Cortex of kidney (tissue), 1 donor: ENCODE results near the gene GLIS1.

Experiments used
- DNase-seq: peaks from one replicate; lab custom pipeline; 2025; lab: John Stamatoyannopoulos, UW

The GLIS1 gene

DNA sequence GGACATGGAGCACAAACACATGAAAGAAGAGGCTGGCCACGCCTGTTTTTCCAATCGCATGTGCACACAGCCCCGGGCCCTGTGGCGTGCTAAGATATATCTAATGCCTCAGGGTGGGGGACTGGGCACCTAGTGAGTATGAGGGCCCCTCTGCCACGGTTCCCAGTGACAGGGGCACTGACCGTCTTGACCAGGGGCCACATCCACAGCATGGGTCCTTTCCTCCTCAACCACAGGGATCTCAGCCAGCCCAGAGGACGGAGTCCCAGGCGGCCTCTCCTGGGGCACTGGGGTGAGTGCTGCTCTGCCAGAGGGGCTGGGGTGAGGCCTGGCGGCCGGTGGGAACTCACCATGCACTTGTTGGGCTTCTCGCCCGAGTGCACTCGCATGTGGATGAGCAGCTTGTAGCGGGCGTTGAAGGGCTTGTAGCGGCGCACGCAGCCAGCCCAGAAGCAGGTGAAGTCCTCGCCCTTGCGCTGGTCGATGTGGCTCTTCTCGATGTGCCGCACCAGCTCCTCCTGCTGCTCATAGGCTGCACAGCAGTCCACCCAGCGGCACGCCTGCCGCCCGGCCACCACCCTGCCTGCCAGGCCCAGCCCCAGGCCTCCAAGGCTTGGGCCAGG lies 145.1 kb downstream of the GLIS1 start:
- DNase-seq: no peak

- no peak for DNase-seq
Measured at GRCh38 chr1:53592985-53593757, 145.8 kb downstream of the GLIS1 start.

DNA sequence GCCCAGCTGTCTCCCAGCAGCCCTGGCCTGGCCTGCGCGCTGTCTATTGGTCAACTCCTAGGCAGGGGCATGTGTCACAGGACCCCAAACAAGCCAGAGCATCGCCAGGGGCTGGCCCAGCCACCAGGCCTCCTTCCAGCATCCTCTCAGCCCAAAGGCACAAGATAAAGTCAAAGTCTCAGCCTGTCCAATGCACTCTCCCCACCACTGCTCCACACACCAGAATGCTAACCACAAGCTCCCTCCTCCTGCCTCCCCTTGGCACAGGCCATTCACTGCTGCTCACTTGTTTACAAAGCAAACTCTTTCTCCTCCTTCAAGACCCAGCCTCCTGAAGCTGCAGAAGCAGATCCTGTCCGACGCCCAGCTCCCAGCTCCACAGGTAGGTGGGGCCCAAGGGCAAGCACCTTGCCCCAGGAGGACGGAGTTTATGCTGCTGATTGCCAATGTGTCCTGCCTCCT lies 146.4 kb downstream of the GLIS1 start:
- no peak for DNase-seq

GRCh38 chr1:53591924-53592323 lies 147.0 kb downstream of the GLIS1 start:
- no peak for DNase-seq

DNA sequence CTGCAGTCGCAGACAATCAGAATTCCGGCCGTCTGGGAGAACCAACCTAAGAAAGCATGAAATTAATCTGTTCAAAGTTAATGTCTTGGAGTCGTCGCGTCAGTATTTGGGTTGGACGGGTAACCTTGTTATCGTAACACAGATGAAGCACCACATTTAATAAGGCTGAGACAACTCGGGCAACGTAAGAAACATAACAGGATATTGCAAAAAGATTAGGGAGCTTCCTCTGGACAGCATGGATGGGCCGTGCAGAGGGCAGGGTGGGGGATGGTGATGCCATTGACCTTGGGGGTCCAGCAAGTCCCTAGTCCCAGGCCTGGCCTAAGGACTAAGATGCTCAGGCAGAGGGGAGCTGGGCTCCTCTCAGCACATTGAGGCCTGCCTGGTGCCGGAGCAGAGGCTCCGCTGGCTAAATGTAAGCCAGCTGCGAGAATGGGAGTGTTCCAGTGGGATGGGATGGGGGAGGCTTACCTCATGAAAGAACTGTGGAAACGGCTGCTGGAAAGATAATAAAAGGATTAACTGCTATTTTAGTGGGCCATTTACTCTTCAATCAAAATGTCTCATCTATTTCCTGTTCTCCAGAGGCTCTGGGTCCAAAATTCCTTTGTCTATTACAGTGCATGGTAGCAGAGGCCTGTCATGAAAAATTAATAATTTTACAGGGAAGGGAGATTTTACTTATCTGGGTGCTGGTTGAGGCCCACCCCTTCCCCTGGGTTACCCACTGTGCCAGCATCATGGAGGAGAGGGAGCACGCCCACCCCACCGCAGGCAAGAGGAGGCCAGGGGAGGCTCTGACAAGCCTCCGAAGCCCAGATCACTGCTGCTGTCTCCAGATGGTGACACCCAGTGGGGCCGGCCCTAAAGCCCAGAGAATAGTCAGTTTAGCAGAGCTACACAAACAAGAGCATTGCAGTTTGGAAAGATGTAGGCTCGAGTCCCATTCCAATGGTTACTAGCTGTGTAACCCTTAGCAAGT lies 148.1 kb downstream of the GLIS1 start:
- no peak for DNase-seq

GRCh38 chr1:53590104-53590503 lies 148.9 kb downstream of the GLIS1 start:
- DNase-seq: no peak

GRCh38 chr1:53589043-53589887 lies 149.7 kb downstream of the GLIS1 start:
- DNase-seq: no peak

DNA sequence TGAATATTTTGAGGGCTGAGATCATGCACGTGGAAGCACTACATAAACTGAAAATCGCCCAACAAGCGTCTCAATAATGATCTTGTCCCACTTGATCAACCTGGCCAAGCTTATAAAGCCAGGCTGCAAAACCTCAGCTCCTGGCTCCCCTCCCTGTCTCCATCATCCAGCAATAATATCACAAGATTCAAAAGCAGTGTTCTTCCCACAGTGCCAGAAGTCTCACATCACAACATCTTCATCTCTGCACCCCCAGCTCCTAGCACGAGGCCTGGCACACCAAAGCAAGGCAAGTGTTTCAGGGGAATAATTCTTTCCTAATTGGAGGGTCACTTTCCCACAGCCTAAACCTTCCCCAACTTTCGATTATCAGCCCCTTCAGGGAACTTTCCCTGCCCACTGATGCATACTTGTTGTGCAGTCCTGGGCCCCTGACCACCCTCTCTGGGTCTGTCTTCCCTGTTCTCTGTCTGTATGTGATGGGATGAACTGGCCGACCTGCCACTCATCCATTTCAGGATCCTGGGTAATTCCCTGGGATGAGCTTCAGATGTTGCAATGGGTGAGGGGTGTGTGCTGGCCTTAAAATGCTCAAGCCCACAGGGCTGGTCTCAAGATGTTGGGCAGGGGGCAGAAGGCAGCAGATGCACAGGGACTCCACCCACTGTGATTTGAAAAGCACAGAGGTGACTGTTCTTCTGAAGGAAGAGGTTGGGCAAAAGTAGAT lies 150.7 kb downstream of the GLIS1 start:
- no peak for DNase-seq

DNA sequence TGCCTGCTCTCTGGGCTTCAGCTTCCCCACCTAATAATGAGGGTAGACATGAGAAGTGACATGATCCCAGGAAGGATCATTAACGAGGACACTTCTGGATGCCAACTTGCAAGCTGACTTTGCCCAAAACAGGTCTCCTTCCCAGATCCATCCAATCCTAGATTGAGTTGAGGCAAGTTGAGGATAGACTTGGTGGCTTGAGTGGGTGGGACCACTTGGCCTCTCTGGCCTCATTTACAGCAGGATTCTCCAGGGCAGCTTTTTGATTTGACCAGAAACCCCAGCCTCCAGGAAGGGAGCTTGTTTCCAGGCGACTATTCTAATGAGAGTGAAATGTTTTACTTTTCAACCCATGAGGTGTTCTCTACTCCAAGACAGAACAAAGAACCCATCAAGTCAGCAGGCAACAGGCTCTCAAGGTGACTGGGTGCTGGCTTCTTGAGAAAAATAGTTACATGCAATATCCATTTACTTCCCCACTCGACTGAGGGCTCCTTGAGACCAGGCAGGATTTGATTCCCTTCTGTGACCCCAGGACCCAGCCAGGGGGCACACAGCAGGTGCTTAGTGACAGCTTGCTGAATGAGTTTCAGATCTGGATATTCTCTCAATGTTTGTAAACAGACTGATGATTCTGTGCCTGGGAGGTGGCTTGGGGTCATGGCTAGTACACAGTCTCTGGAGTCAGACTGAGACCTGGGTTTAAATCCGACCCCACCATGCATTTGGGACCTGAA lies 151.5 kb downstream of the GLIS1 start:
- no peak for DNase-seq

- no peak for DNase-seq
Measured at GRCh38 chr1:53586765-53587164, 152.2 kb downstream of the GLIS1 start.

DNA sequence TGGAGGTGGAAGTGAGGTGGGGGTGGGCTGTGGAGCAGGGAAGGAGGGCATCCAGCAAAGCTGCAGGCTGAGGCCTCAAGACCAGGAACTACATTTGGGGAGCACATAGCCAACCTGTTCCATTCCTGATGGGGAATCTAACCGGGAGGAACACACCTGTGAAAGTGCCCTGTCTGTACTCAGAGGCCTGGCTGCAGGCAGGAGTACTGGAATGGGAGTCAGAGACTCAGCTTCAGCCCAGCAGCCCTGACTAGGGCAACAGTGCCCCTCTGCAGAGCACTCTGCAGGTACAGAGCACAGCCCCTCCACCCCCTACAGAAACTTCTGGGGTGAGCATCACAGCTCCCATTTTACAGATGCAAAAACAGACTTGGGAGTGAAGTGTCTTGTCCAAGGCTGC lies 153.4 kb downstream of the GLIS1 start:
- no peak for DNase-seq

DNA sequence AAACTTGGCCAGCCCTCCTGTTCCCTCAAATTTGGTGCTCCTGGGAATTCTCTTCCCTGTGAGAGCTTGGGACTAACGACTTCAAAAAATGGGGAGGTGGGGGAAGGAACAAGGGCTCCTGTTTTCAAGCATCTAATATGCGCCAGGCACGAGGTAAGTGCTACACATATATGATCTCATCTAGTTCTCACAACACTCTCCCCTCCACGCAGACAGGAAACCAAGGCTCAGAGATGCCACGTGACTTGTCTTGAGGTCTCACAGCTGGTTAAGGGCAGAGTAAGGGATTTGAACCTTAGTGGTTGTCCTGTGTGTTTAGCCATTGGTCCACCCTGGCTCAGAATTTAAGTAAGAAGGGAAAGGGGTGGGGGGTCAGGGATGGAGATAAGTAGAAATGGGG lies 153.8 kb downstream of the GLIS1 start:
- DNase-seq: no peak

DNA sequence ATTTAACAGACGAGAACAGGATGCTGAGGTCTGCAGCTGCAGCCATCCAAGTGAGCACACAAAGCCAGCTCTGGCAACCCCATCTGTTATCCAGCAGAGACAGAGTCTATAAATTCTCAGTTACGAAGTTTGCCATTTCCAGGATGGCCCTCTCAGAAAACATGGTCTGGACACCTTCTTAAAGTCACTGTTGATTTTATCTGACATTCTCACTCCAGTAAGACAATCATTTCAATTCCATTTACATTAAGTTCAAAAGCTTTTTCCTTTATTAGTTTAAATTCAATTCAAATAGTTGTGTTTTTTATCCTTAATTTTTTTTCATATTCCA lies 154.2 kb downstream of the GLIS1 start:
- DNase-seq: no peak

- no peak for DNase-seq
Measured at GRCh38 chr1:53583868-53584776, 154.8 kb downstream of the GLIS1 start.

DNA sequence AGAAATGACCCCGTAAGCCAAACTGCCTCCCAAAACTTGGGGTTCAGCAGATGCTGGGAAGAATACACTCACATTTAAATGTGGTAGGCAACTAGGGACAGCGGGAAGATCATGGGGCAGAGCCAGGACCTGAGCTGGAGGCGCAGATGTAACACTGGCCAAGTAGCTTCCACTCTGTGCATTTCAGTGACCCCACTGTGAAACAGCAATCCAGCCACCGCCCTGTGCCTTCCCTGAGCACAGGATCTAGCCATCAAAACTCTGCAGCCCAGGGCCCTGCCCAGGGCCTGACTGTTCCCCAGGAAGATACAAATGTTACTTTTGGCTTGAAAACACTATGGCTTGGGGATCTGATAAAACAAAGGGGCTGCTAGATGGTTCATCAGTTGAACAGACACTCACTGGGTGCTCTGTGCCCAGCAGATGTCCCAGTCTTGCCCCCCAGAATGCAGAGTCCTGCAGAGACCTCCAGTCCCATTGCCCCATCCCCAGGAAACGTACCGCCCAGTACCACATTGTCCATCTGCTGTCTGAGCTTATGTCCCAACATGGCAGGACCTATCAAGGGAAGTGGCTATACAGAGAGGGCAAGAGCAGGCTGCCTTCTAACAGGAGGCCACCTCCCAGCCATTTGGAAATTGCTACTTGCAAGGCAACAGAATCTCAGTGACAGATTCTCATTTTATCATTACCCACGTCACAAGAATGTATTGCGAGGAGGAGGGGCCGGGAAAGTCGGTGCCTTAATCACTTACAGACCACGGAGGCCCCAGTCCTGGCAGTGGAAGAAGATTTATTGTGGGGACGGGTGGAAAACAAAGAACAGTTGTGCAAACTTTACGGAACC lies 155.7 kb downstream of the GLIS1 start:
- no peak for DNase-seq

- no peak for DNase-seq
Measured at GRCh38 chr1:53582211-53583020, 156.5 kb downstream of the GLIS1 start.

DNA sequence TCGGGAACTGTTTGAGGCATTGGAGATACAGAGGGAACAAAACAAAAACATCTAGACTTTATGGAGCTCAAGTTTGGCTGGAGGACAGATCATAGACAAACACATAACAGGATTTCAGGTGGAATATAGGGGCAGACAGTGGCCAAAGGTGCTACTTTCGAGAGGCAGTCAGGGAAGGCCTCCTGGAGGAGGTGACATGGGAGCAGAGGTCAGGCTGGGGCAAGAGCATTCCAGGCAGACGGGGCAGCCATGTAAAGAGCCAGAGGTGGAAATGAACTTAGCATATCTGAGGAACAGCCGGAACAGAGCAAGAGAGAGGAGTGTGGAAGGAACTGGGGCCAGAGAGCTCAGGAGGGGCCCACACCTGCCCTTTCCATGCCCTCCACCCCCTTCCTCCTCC lies 157.5 kb downstream of the GLIS1 start:
- no peak for DNase-seq
